ENCODE results near the gene TANC1.

TANC1 gene

GRCh38 chr2:158968396-158969161 is at the start of gene TANC1:
TSS of gene TANC1 (plus strand) at chr2:158968640. CDS start at chr2:159065911, 97,271 bp downstream.
- DNase-seq: no peak

DNA sequence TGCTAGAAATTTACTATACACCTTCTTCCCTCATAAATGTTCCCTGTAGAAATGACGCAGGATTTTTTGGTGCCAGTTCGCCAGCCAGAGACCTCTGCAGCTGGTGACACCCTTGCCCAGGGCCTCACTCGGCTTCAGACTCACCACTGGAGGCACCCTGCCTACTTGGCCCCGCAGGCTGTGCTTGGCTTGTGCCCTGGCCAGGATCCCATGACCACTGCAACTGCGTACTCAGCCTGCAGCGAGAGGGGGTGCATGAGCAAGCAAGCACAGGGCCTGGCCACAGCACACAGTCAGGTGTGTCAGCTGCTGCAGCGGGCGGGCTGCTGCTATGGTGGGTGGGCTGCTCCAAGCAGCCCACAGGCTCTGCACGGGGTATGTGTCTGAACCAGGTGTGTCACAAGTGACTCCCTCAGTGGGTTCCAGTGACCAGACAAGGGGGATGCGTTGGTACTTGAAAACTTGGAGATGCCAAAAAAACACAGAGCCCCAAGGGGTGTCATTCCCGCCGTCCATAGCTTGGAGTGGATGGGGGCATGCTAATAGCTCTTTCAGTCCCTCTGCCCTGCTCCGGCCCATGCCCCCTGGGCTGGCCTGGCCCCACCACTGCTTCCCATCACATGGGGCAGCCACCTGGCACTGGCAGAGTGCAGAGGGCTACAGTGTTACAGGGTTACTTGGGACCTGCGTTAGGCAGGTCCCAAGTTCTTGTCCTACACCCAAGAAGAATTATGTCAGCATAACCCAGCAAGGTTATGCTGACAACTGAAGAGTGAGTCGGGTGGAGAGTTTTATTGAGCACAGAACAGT is 46.6 kb upstream of the TANC1 start:
- no peak for DNase-seq

DNA sequence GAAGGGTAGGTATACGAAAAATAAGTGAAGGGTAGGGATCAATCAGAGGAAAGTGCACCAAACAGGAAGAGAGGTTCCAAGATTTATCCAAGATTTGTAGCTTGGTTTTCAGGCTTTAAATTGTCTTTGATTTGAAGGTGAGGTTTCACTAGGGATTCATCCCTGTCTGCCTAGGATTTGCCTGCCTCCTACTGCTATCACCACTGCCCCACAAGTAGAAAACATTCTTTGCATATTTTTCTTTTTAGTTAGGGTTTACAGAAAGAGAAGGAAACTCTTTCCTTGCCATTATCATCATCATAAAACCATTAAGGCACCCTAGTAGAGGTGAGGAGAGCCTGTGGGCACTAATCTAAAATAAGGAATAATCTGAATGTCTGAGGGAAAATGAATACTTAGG is 45.8 kb upstream of the TANC1 start:
- no peak for DNase-seq

- DNase-seq: no peak
Measured at GRCh38 chr2:158923180-158923594, 45.3 kb upstream of the TANC1 start.

GRCh38 chr2:158923641-158924040 is 44.8 kb upstream of the TANC1 start:
- DNase-seq: no peak

- no peak for DNase-seq
Measured at GRCh38 chr2:158926478-158926948, 41.9 kb upstream of the TANC1 start.

DNA sequence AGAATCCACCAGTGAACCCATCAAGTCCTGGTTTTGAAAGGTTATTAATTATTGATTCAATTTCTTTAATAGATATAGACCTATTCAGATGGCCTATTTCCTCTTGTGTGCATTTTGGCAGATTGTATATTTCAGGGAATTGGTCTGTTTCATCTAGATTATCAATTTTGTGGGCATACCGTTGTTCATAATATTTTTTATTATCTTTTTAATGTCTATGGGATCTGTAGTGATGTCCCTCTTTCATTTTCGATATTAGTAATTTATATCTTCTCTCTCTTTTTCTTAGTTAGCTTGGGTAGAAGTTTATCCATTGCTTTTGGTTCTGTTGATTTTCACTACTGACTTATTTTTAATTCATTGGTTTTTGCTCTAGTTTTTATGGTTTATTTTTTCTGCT is 39.9 kb upstream of the TANC1 start:
- DNase-seq: no peak

GRCh38 chr2:158928965-158929364 is 39.5 kb upstream of the TANC1 start:
- DNase-seq: no peak

DNA sequence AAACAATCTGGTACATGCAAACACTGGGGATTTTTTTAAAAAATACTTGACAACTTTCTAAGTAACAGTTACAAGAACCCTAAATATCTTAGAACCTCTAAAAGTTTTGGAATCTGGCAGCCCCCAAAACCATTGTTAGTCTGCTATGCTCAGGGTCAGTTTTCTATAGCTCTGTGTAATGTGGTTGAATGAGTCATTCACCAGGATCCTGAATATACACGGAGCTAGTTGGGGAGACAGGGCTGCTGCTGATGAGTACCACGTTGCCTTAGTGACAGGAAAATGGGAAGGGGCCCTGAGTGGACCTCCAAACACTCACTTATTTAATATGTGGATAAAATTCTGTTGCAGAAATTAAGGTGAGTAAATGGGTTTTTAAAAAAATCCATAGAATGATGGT is 36.9 kb upstream of the TANC1 start:
- no peak for DNase-seq

DNA sequence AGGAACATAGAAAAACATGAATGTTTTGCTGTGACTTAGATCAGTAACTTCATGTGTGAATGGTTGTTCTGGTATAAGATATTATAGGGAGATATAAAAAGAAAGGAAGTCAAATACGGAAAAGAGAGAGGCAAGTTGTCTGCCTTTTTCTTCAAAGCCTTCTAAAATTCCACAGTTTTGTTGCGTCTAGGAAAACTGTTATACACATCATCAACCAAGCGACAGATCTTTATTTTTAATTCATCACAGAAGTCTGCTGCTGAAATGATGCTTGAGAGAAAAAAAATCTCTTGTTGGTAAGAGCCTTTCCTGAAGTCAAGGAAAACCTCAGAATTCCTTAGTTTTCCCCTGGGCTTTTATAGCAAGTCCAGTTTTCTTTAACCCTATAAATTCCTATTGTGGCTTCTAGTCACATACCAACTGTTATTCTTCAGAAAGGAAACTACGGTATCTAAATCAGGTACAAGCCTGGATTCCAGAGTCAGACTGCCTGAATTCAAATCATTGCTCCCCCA is 36.3 kb upstream of the TANC1 start:
- DNase-seq: no peak

DNA sequence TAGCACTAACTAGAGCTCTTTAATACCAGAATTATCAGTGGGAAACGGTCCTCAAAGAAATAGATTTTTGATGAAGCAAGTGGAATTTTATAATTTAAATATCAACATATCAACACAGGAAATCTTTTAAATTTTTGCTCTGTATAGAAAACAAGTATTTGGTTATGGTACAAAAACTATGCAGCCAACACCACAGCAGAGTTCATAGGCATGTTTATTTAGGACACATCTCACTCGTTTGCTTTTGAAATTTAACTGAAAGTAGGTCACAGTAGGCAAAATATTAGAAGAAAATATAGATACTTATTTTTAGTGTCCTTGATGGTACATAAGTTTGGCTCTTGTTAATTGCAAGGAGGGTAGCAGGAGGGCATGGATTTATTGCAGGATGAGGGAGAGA is 34.3 kb upstream of the TANC1 start:
- DNase-seq: no peak

DNA sequence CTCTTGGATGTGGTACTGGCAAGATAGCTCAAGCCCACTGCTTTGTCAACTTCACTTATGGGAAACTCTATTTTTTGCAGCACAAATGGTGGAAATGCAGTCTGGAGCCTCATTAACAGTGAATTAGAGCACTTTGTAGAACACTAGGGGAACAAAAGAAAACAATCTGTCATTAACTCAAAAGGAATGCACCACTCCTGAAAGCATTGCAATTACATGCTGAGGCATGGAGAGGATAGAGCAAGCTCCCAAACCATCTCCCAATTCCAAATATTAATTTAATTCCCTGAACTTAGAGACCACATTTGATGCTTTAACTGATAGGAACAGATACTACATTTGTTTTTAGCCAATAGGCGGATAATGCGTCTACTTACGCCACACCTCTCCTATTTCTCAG is 32.8 kb upstream of the TANC1 start:
- DNase-seq: no peak

DNA sequence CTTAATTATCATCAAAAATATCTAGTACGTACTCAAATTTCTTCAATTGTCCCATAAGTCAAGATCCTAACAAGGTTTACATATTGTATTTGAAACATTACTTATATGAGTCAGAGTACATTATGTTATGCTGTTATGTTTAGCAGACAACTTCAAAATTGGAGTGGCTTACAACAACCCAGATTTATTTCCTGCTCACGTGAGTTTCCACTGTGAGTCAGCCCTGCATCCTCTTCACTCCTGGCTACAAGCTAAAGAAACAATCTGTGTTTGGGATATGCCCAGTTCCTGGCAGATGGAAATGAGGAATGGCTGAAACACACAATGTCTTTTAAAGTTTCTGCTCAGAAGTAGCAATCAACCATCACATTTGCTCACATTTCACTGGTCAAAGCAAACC is 31.5 kb upstream of the TANC1 start:
- DNase-seq: no peak

- DNase-seq: no peak
Measured at GRCh38 chr2:158940356-158940755, 28.1 kb upstream of the TANC1 start.

GRCh38 chr2:158943973-158944372 is 24.5 kb upstream of the TANC1 start:
- DNase-seq: no peak

- no peak for DNase-seq
Measured at GRCh38 chr2:158948964-158949699, 19.3 kb upstream of the TANC1 start.

- DNase-seq: no peak
Measured at GRCh38 chr2:158953454-158953853, 15.0 kb upstream of the TANC1 start.

DNA sequence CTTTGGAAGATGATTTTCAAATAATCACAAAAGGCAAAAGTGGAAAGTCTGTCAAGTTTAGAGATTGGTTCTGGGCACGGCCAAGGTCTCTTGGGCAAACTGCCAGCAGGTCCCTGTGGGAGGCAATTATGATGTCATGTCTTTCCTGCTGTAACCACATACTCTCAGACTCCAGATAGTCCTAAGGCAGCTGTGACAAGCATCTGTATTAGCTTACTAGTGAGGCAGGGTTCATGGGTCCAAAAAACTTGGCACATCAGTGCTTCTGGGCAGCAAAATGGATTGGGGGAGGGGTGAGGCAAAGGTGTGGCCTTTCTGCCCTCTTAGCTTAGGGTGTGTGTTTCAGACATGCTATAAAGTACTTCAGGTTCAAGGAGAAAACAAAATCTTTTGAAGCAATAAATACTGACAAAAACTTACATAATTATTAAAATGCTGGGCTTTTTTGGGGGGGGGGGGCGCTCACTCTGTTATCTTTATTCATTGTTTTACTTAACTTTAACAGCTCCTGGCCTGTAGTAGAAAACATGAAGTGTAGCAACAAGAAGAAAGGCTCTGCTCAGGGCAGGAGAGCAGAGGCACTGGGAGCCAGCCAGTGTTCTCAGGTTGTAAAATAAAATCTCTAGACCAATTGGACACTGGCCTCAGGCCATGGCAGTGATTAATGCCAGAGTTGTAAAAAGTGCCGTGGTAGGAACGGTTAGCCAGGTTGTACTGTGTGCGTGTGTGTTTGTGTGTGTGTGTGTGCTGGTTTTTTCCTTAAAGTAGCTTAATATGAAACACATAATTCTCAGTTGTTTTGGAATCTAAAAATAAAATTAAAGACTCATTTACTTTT is 14.3 kb upstream of the TANC1 start:
- DNase-seq: no peak

DNA sequence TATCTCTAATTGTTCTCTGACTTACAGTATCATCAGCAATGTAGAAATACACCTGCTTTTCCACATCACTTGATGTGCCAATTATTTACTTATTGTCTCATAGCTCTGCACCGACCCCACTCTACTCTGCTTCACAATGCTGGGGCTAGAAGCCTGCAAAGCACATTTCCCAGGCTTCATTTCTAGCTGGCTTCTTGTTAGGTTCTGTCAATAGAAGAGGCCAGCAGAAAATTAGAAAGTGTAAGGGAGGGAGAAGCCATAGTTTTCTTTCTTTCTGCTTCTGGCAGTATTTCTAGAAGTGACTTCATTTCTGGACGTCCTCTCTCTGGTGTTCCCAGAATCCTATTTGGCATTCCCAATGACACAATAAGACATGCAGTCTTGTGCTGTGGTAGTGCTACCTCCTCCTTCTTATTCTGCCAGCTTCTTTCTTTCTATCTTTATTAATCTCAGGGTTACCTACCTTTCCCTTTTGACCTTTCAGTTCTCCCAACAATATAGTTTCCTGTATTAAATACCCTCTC is 12.5 kb upstream of the TANC1 start:
- no peak for DNase-seq

DNA sequence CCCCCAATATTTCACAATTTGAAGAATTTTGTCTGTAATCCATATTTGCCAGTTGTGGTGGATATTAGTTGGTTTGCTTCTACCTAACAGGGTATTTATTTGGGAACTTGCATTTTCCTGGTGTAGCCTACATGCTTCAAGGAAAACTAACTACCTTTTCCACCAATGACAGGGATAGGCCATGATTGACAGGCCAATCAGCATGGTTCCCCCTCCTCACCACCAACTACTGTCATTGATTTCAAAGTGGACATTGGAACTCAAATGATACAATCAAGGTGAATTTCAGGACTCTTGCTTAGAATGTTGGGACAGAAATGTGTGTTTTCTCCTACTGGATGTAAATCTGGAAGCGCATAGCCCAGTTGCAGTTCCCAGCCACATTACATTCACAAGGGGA is 10.1 kb upstream of the TANC1 start:
- DNase-seq: no peak

DNA sequence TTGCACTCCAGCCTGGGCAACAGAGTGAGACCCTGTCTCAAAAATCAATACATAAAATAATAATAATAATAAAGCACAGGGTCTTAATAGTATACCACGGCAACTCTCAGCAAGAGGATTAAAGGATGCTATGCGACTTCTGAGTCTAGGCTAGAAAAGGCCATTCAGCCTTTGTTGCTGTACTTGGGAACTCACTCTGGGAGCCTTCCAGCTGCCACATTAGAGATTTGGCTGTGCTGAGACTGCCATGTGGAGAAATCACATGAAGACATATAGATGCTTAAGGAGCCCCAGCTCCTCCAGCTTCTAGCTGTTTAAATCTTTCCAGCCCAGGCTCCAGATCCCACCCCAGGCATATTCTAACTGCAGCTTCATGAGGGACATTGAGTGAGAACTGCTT is 8.2 kb upstream of the TANC1 start:
- DNase-seq: no peak

DNA sequence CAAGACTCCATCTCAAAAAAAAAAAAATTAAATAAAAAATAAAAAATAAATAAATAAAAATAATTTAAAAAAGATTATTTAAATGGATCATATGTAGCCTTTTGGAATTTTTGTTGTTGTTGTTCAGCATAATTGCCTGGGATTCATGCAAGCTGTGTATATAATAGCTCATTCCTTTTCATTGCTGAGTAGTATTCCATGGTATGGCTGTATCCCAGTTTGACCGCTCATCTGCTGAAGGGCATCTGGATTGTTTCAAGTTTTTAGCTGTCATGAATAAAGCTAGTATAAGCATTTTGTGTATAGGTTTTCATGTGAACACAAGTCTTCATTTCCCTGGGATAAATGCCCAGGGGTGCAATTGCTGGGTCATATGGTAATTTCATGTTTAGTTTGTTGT is 6.4 kb upstream of the TANC1 start:
- DNase-seq: no peak
